Measurements from ENCODE around the gene TUBB2B.

- peak; percentile 5 for TF ChIP-seq CTCF (IDR thresholded peaks at IDR 0.05; ENCODE audit: insufficient read depth, low read depth, low read length)
- no peak for TF ChIP-seq EZH2 (IDR thresholded peaks at IDR 0.05; ENCODE audit: insufficient read depth, low read length)
Observed at GRCh38 chr6:3237761-3238662, 10.6 kb upstream of the TUBB2B start.
